ENCODE data around the gene CCR5.

CCR5 gene

DNA sequence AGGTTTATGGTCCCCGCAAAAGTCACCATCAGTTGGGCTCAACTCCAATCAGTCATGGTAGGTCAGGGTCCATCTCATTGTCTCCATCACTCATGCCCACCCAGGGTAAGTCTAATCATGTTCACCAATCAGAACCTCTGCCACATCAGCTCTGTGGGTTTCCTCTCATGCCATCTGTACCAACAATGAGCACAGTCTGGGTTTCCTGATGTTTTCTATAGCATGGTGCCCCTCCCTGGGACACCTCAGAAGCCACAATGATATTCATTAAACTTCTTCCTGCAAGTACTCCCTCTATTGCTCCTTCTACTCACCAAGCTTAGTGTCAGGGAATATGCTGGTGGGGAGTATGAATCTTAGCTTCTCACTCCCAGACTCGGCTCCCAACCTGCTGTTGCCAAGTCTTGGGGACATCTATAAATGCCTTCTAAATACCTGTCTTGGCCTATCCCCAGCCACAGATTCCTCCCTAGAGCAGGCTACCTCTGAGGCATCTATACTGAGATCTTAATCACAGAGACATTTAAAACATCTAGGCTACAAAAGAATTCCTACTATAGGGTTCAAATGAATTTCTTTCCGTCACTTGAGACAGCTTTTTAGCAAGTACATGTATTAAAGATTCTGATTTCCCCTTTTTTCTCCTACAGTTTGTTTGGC, 21.8 kb upstream of the CCR5 start:
- Histone ChIP-seq H3K9me3 (ENCODE audit: control insufficient read depth in 2 of 2, low read length in 2 of 2) (no peaks in the 10 kb centered on the region), H3K4me3 (ENCODE audit: low read length in 2 of 2) (no peak overlapping the region), H3K4me1 (ENCODE audit: control insufficient read depth in 2 of 2, insufficient read depth in 2 of 2, low read length in 2 of 2) (peaks cover 3 to 4% of the 10 kb centered on the region in 2 donors), H3K36me3 (ENCODE audit: control insufficient read depth in 2 of 2, insufficient read depth in 2 of 2, low read length in 2 of 2) (no peaks in the 10 kb centered on the region), H3K27me3 (ENCODE audit: control insufficient read depth in 2 of 2, insufficient read depth in 2 of 2, low read length in 2 of 2) (no peaks in the 10 kb centered on the region), H3K9ac (ENCODE audit: low read depth in 1 of 2, low read length in 2 of 2) (no peak overlapping the region), H3K27ac (ENCODE audit: low read depth in 2 of 2, low read length in 2 of 2) (peak overlapping the region; percentile 5 to 48)

- Histone ChIP-seq H3K9ac (ENCODE audit: low read depth in 1 of 2, low read length in 2 of 2) (no peak overlapping the region), H3K9me3 (ENCODE audit: control insufficient read depth in 2 of 2, low read length in 2 of 2) (no peaks in the 10 kb centered on the region), H3K27me3 (ENCODE audit: control insufficient read depth in 2 of 2, insufficient read depth in 2 of 2, low read length in 2 of 2) (no peaks in the 10 kb centered on the region), H3K27ac (ENCODE audit: low read depth in 2 of 2, low read length in 2 of 2) (peak overlapping the region; percentile 18 to 48), H3K4me1 (ENCODE audit: control insufficient read depth in 2 of 2, insufficient read depth in 2 of 2, low read length in 2 of 2) (peaks cover 3 to 4% of the 10 kb centered on the region in 2 donors), H3K4me3 (ENCODE audit: low read length in 2 of 2) (no peak overlapping the region), H3K36me3 (ENCODE audit: control insufficient read depth in 2 of 2, insufficient read depth in 2 of 2, low read length in 2 of 2) (no peaks in the 10 kb centered on the region)
Observed at GRCh38 chr3:46349484-46350261, 21.1 kb upstream of the CCR5 start.

- H3K36me3 ChIP-seq (ENCODE audit: control insufficient read depth in 2 of 2, insufficient read depth in 2 of 2, low read length in 2 of 2), result no peaks in the 10 kb centered on the region
- no peaks in the 10 kb centered on the region for H3K9me3 ChIP-seq (ENCODE audit: control insufficient read depth in 2 of 2, low read length in 2 of 2)
- no peaks in the 10 kb centered on the region for H3K27me3 ChIP-seq (ENCODE audit: control insufficient read depth in 2 of 2, insufficient read depth in 2 of 2, low read length in 2 of 2)
- no peak overlapping the region for H3K9ac ChIP-seq (ENCODE audit: low read depth in 1 of 2, low read length in 2 of 2)
- peaks cover 3 to 4% of the 10 kb centered on the region in 2 donors for H3K4me1 ChIP-seq (ENCODE audit: control insufficient read depth in 2 of 2, insufficient read depth in 2 of 2, low read length in 2 of 2)
- peak overlapping the region; percentile 18 to 48 for H3K27ac ChIP-seq (ENCODE audit: low read depth in 2 of 2, low read length in 2 of 2)
- H3K4me3 ChIP-seq (ENCODE audit: low read length in 2 of 2), result no peak overlapping the region
Observed at GRCh38 chr3:46350262-46350565, 20.5 kb upstream of the CCR5 start.

GRCh38 chr3:46351646-46352045, 19.1 kb upstream of the CCR5 start:
- peaks cover 3 to 4% of the 10 kb centered on the region in 2 donors for H3K4me1 ChIP-seq (ENCODE audit: control insufficient read depth in 2 of 2, insufficient read depth in 2 of 2, low read length in 2 of 2)
- H3K27ac ChIP-seq (ENCODE audit: low read depth in 2 of 2, low read length in 2 of 2), result no peak overlapping the region
- no peak overlapping the region for H3K9ac ChIP-seq (ENCODE audit: low read depth in 1 of 2, low read length in 2 of 2)
- no peak overlapping the region for H3K4me3 ChIP-seq (ENCODE audit: low read length in 2 of 2)
- no peaks in the 10 kb centered on the region for H3K9me3 ChIP-seq (ENCODE audit: control insufficient read depth in 2 of 2, low read length in 2 of 2)
- H3K36me3 ChIP-seq (ENCODE audit: control insufficient read depth in 2 of 2, insufficient read depth in 2 of 2, low read length in 2 of 2), result no peaks in the 10 kb centered on the region
- no peaks in the 10 kb centered on the region for H3K27me3 ChIP-seq (ENCODE audit: control insufficient read depth in 2 of 2, insufficient read depth in 2 of 2, low read length in 2 of 2)

GRCh38 chr3:46353090-46353489, 17.7 kb upstream of the CCR5 start:
- Histone ChIP-seq H3K9ac (ENCODE audit: low read depth in 1 of 2, low read length in 2 of 2) (no peak overlapping the region), H3K4me1 (ENCODE audit: control insufficient read depth in 2 of 2, insufficient read depth in 2 of 2, low read length in 2 of 2) (peaks cover 3 to 4% of the 10 kb centered on the region in 2 donors), H3K4me3 (ENCODE audit: low read length in 2 of 2) (no peak overlapping the region), H3K27ac (ENCODE audit: low read depth in 2 of 2, low read length in 2 of 2) (no peak overlapping the region), H3K36me3 (ENCODE audit: control insufficient read depth in 2 of 2, insufficient read depth in 2 of 2, low read length in 2 of 2) (no peaks in the 10 kb centered on the region), H3K27me3 (ENCODE audit: control insufficient read depth in 2 of 2, insufficient read depth in 2 of 2, low read length in 2 of 2) (no peaks in the 10 kb centered on the region), H3K9me3 (ENCODE audit: control insufficient read depth in 2 of 2, low read length in 2 of 2) (no peaks in the 10 kb centered on the region)

- Histone ChIP-seq H3K27me3 (ENCODE audit: control insufficient read depth in 2 of 2, insufficient read depth in 2 of 2, low read length in 2 of 2) (no peaks in the 10 kb centered on the region), H3K9ac (ENCODE audit: low read depth in 1 of 2, low read length in 2 of 2) (peak within 1 kb of the TSS; percentile 5 to 26), H3K4me1 (ENCODE audit: control insufficient read depth in 2 of 2, insufficient read depth in 2 of 2, low read length in 2 of 2) (peaks cover 3 to 4% of the 10 kb centered on the region in 2 donors), H3K4me3 (ENCODE audit: low read length in 2 of 2) (peak within 1 kb of the TSS; percentile 10 to 53), H3K27ac (ENCODE audit: low read depth in 2 of 2, low read length in 2 of 2) (peak within 1 kb of the TSS; percentile 10 to 66), H3K36me3 (ENCODE audit: control insufficient read depth in 2 of 2, insufficient read depth in 2 of 2, low read length in 2 of 2) (no peaks in the 10 kb centered on the region), H3K9me3 (ENCODE audit: control insufficient read depth in 2 of 2, low read length in 2 of 2) (no peaks in the 10 kb centered on the region)
Observed at GRCh38 chr3:46353647-46354410, 16.9 kb upstream of the CCR5 start, which contains the start of gene CCR2. TSS of gene CCR2 (plus strand) at chr3:46354111. CDS start at chr3:46357528, 3,417 bp downstream.

DNA sequence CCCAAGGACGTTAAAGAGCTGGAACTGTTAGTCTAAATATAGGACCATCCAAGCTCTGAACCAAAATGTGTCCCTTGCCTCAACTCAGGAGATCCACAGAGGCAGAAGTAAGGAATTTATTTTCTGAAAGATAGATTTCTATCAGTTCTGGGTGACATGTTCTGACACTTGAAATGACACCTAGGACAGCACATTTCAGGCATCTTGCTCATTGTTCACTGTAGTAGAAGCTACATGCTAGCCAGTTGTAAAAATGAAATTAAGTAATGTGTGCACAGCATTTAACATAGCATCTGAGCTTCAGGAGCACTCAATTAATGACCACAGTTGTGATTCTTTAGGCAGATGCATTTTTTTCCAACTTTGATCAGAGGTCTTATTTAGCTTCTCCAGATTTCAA, 16.3 kb upstream of the CCR5 start:
- Histone ChIP-seq H3K4me1 (ENCODE audit: control insufficient read depth in 2 of 2, insufficient read depth in 2 of 2, low read length in 2 of 2) (no peaks in the 10 kb centered on the region), H3K27ac (ENCODE audit: low read depth in 2 of 2, low read length in 2 of 2) (peak overlapping the region; percentile 10 to 66), H3K9me3 (ENCODE audit: control insufficient read depth in 2 of 2, low read length in 2 of 2) (no peaks in the 10 kb centered on the region), H3K27me3 (ENCODE audit: control insufficient read depth in 2 of 2, insufficient read depth in 2 of 2, low read length in 2 of 2) (no peaks in the 10 kb centered on the region), H3K9ac (ENCODE audit: low read depth in 1 of 2, low read length in 2 of 2) (peak overlapping the region; percentile 5 to 26), H3K4me3 (ENCODE audit: low read length in 2 of 2) (peak overlapping the region; percentile 10 to 53), H3K36me3 (ENCODE audit: control insufficient read depth in 2 of 2, insufficient read depth in 2 of 2, low read length in 2 of 2) (no peaks in the 10 kb centered on the region)

GRCh38 chr3:46354984-46355383, 15.8 kb upstream of the CCR5 start:
- Histone ChIP-seq H3K9ac (ENCODE audit: low read depth in 1 of 2, low read length in 2 of 2) (no peak overlapping the region), H3K4me3 (ENCODE audit: low read length in 2 of 2) (peak overlapping the region in 1 of 2 donors; percentile 2), H3K4me1 (ENCODE audit: control insufficient read depth in 2 of 2, insufficient read depth in 2 of 2, low read length in 2 of 2) (no peaks in the 10 kb centered on the region), H3K36me3 (ENCODE audit: control insufficient read depth in 2 of 2, insufficient read depth in 2 of 2, low read length in 2 of 2) (no peaks in the 10 kb centered on the region), H3K27me3 (ENCODE audit: control insufficient read depth in 2 of 2, insufficient read depth in 2 of 2, low read length in 2 of 2) (no peaks in the 10 kb centered on the region), H3K27ac (ENCODE audit: low read depth in 2 of 2, low read length in 2 of 2) (peak overlapping the region in 1 of 2 donors; percentile 66), H3K9me3 (ENCODE audit: control insufficient read depth in 2 of 2, low read length in 2 of 2) (no peaks in the 10 kb centered on the region)

DNA sequence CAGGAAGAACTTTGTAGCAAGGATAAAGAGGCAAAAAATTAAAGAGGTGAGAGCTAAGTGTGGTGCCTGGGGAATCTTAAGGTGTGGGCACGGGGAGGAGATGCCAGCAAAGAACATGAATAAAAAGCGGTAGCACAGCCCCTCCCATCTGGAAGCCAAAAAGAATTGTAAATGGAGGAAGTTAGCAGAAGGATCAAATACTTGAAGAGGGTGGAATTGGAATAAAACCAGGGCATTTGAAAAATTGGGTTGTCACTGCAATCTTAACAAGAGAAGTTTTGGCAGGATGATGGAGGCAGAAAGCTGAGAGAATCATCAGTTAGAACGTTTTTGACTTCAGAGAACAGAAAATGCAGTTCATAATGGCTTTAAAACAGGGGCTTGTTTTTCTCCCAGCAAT, 14.5 kb upstream of the CCR5 start:
- Histone ChIP-seq H3K4me1 (ENCODE audit: control insufficient read depth in 2 of 2, insufficient read depth in 2 of 2, low read length in 2 of 2) (no peaks in the 10 kb centered on the region), H3K27me3 (ENCODE audit: control insufficient read depth in 2 of 2, insufficient read depth in 2 of 2, low read length in 2 of 2) (no peaks in the 10 kb centered on the region), H3K27ac (ENCODE audit: low read depth in 2 of 2, low read length in 2 of 2) (no peak overlapping the region), H3K9ac (ENCODE audit: low read depth in 1 of 2, low read length in 2 of 2) (no peak overlapping the region), H3K9me3 (ENCODE audit: control insufficient read depth in 2 of 2, low read length in 2 of 2) (no peaks in the 10 kb centered on the region), H3K4me3 (ENCODE audit: low read length in 2 of 2) (peak overlapping the region in 1 of 2 donors; percentile 2), H3K36me3 (ENCODE audit: control insufficient read depth in 2 of 2, insufficient read depth in 2 of 2, low read length in 2 of 2) (no peaks in the 10 kb centered on the region)

DNA sequence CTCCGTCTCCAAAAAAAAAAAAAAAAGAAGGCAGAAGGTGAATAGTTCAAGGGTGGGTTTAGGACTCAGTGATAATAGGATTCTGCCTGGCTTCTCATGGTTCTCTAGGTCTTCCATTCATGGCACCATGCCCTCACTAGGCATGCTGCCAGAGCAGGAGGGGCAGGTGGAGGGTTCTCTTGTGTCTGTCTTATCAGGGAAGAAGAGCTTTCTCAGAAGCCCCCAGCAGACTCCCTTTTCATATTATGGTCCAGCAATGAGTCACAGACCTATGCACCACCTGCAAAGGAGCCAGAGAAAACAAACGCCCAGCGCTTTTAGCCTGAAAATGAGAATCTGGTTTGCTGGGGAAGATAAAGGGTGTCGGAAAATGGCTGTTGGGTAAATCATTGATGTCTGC, 13.8 kb upstream of the CCR5 start:
- no peak overlapping the region for H3K27ac ChIP-seq (ENCODE audit: low read depth in 2 of 2, low read length in 2 of 2)
- no peaks in the 10 kb centered on the region for H3K27me3 ChIP-seq (ENCODE audit: control insufficient read depth in 2 of 2, insufficient read depth in 2 of 2, low read length in 2 of 2)
- no peaks in the 10 kb centered on the region for H3K9me3 ChIP-seq (ENCODE audit: control insufficient read depth in 2 of 2, low read length in 2 of 2)
- no peak overlapping the region for H3K9ac ChIP-seq (ENCODE audit: low read depth in 1 of 2, low read length in 2 of 2)
- peak overlapping the region in 1 of 2 donors; percentile 9 for H3K4me3 ChIP-seq (ENCODE audit: low read length in 2 of 2)
- no peaks in the 10 kb centered on the region for H3K36me3 ChIP-seq (ENCODE audit: control insufficient read depth in 2 of 2, insufficient read depth in 2 of 2, low read length in 2 of 2)
- no peaks in the 10 kb centered on the region for H3K4me1 ChIP-seq (ENCODE audit: control insufficient read depth in 2 of 2, insufficient read depth in 2 of 2, low read length in 2 of 2)
